ENCODE results near the gene ASF1B.

DNA sequence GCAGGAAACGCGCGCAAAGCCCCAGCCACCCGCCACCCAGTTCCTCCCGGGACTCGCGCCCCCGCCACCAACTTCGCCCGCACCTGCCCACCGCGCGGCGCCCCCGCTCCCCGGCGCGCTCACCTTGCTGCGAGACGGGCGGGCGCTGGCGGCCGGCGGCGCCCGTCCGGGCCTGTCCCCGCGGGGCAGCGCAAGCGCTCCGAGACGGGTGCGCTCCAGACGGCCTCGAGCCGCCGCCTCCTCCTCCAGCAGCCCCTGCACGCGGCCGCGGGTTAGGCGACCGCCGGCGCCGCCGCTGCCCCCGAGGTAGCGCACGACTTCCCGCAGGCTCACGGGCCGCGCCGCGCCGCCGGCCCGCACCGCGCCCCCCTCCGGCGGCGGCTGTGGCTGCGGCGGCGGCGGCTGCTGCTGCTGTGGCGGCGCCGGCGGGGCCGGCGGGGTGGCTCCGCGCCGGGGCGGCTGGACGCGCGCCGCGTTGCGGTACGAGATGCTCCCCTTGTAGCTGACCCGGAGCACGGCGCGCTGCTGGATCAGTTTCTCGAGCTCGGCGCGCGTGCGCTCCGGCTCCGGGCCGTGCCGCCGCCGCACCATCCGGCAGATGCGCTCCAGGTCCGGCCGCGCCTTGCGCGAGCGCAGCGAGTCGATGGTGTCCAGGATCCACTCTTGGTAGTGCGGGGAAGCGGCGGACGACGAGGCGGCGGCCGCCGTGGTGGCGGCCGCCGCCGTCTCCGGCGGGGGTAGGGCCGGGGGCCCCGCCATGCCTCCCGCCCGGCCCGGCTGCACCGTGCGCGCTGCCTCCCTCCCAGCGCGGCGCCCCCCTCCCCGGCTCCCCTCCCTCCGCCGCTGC lies 46.5 kb downstream of the ASF1B start:
- TF ChIP-seq, protein P1, sequence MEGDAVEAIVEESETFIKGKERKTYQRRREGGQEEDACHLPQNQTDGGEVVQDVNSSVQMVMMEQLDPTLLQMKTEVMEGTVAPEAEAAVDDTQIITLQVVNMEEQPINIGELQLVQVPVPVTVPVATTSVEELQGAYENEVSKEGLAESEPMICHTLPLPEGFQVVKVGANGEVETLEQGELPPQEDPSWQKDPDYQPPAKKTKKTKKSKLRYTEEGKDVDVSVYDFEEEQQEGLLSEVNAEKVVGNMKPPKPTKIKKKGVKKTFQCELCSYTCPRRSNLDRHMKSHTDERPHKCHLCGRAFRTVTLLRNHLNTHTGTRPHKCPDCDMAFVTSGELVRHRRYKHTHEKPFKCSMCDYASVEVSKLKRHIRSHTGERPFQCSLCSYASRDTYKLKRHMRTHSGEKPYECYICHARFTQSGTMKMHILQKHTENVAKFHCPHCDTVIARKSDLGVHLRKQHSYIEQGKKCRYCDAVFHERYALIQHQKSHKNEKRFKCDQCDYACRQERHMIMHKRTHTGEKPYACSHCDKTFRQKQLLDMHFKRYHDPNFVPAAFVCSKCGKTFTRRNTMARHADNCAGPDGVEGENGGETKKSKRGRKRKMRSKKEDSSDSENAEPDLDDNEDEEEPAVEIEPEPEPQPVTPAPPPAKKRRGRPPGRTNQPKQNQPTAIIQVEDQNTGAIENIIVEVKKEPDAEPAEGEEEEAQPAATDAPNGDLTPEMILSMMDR (conservative IDR thresholded peaks at IDR 0.05; ENCODE audit: low read length) = peak; percentile 52
- no peak for TF ChIP-seq EZH2phosphoT487 (IDR thresholded peaks at IDR 0.05; ENCODE audit: borderline replicate concordance, low read depth, low read length)
